ENCODE data around the gene TGFB2.

The TGFB2 gene

GRCh38 chr1:218383681-218384080 lies 38.5 kb downstream of the TGFB2 start:
- no peak overlapping the region for H3K27ac Mint-ChIP-seq
- H3K4me1 Mint-ChIP-seq, result no peaks in the 10 kb centered on the region
- no peaks in the 10 kb centered on the region for H3K9me3 Mint-ChIP-seq
- ATAC-seq (no peak), DNase-seq (ENCODE audit: low spot score in 2 of 2) (no peak)
- H3K36me3 Mint-ChIP-seq, result no peaks in the 10 kb centered on the region
- H3K4me3 Mint-ChIP-seq, result no peak overlapping the region

DNA sequence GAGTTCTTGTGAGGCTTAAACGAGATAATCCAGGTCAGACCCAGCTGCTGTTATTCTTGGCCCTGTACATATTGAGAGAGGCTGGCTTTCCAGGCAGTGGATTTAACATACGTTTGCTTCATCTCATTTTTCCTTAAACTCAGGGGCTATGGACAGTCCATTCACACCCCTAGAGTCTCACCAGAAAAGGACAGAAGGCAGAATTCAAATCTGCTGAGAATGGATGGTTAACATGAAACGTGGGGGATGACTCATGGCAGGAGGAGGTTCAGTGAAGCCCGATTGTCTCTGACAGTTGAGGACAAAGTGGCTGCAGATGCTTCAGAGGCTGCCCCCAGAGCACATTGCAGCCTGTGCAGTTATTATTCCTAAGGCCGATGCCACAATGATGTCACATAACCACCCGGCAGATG lies 39.5 kb downstream of the TGFB2 start:
- no peak overlapping the region for H3K27ac Mint-ChIP-seq
- no peaks in the 10 kb centered on the region for H3K9me3 Mint-ChIP-seq
- H3K4me1 Mint-ChIP-seq, result no peaks in the 10 kb centered on the region
- H3K36me3 Mint-ChIP-seq, result no peaks in the 10 kb centered on the region
- H3K4me3 Mint-ChIP-seq, result no peak overlapping the region
- peak; percentile 43 for ATAC-seq
- DNase-seq (ENCODE audit: low spot score in 2 of 2), result no peak

DNA sequence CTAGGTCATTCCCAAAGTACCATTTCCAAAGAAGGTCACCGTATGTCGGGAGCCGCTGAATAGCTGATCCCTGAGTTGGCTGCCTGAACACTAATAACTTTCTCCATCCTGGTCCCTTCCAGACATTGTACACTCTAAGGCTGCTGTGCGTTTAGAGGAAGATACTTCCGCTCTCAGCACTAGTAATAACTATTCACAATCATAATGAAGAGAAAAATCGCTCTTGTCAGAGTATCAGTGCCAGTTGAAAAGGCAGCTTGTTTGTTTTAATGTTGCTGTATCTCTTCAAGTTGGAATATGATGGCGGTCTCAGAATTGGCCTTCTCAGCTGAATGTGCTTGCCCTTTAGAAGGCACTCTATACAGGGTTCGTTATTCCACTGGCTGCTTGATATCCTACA lies 43.5 kb downstream of the TGFB2 start:
- Mint-ChIP-seq H3K9me3 (no peaks in the 10 kb centered on the region), H3K4me3 (no peak overlapping the region), H3K36me3 (no peaks in the 10 kb centered on the region), H3K4me1 (no peaks in the 10 kb centered on the region), H3K27ac (no peak overlapping the region)
- DNase-seq (ENCODE audit: low spot score in 2 of 2), result no peak
- ATAC-seq, result no peak

- H3K27ac Mint-ChIP-seq, result no peak overlapping the region
- H3K4me1 Mint-ChIP-seq, result no peaks in the 10 kb centered on the region
- H3K4me3 Mint-ChIP-seq, result no peak overlapping the region
- no peak for DNase-seq (ENCODE audit: low spot score in 2 of 2)
- H3K9me3 Mint-ChIP-seq, result no peaks in the 10 kb centered on the region
- ATAC-seq, result no peak
- no peaks in the 10 kb centered on the region for H3K36me3 Mint-ChIP-seq
Observed at GRCh38 chr1:218390618-218391017, 45.5 kb downstream of the TGFB2 start.

GRCh38 chr1:218392780-218393179 lies 47.6 kb downstream of the TGFB2 start:
- Mint-ChIP-seq H3K27ac (no peak overlapping the region), H3K9me3 (no peaks in the 10 kb centered on the region), H3K4me3 (no peak overlapping the region), H3K36me3 (no peaks in the 10 kb centered on the region), H3K4me1 (no peaks in the 10 kb centered on the region)
- ATAC-seq, result no peak
- DNase-seq (ENCODE audit: low spot score in 2 of 2), result no peak

DNA sequence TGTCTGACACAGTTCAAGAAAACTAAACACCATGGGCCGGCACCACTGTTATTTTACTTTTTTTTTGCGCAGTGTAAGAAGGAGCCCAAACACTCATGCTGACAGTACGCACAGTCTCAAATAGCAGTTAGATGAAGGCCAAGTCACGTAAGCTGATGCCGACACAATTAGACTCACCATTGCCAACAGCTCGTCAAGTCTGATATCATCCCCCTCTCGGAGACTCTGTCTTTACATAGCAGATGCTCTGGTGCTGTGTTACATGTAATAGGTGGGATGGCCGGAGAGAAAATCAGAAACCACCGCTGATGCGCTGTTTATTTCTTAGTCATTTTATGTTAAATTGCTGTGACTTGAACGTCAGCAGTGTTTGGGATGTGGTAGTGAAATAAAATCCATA lies 49.3 kb downstream of the TGFB2 start:
- no peak for DNase-seq (ENCODE audit: low spot score in 2 of 2)
- ATAC-seq, result no peak
- Mint-ChIP-seq H3K9me3 (no peaks in the 10 kb centered on the region), H3K36me3 (no peaks in the 10 kb centered on the region), H3K4me1 (no peaks in the 10 kb centered on the region), H3K27ac (no peak overlapping the region), H3K4me3 (no peak overlapping the region)

DNA sequence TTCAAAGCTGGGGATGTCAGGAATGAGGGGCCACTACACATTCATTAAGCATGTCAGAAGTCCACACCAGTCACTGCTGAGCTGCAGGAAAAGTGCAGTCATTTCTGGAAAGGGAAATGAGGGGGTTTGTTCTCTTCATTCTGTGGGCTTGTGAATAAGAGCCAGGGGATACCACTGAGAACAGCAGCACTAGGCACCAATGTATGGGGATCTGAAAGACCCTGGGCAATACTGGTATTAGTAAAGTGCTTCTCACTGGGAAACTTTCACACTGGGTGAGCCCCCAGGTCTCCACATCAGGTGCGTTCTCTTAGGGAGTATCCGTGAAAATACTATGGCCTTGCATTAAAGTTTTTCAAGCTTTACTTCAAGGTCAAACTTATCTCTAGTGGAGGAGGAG lies 49.9 kb downstream of the TGFB2 start:
- Mint-ChIP-seq H3K9me3 (no peaks in the 10 kb centered on the region), H3K4me1 (no peaks in the 10 kb centered on the region), H3K4me3 (no peak overlapping the region), H3K36me3 (no peaks in the 10 kb centered on the region), H3K27ac (no peak overlapping the region)
- DNase-seq (ENCODE audit: low spot score in 2 of 2), result no peak
- ATAC-seq, result no peak

DNA sequence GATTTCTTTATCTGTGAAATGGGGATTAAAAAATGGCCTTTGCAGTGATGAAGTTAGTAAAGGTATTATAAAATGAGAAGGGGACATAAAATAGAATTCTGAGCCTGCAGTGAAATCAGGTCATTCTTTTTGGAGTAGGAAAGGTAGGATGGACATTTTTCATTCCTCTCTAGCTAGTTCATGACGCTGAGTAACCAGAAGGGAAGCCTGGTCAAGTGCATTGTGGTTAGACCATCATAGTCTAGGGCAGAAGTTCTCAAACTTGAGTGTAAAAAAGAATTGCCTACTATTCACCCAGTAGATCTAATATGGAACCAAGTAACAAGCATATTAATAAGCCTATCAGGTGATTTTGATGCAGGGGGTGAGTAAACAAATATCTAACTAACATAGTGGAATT lies 50.8 kb downstream of the TGFB2 start:
- ATAC-seq, result no peak
- Mint-ChIP-seq H3K27ac (no peak overlapping the region), H3K4me3 (no peak overlapping the region)

DNA sequence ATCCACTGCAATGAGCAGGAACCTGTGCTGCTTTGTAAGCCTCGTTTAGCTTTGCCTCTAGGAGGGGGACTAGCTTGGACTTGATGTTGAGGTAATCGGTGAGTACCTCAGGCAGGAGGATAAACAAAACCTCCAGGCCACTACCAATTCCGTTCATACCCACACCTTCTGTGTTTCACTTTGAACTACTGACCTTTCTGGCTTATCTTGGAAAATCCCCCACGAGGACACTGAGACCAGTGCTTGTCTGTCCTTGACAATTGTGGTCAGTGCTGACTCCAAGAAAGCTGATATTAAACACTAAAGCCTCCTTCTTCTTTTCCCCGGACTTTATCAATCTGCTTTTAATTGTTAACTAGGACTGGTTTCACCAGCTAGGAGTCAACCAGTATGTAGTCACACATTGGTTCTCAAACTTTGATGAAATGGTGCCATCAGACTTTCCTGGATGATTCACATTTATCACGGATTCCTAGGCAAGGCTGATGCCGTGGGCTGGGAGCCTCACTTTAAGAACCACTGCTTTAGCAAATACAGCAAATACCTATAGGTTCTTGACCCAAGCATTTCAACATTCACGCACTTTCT lies 52.7 kb downstream of the TGFB2 start:
- ATAC-seq (no peak), DNase-seq (ENCODE audit: low spot score in 2 of 2) (no peak)
- no peaks in the 10 kb centered on the region for H3K9me3 Mint-ChIP-seq

More for the DNA sequence above, 50.8 kb downstream of the TGFB2 start:
- no peak for DNase-seq (ENCODE audit: low spot score in 2 of 2)
- Mint-ChIP-seq H3K4me1 (no peaks in the 10 kb centered on the region), H3K36me3 (no peaks in the 10 kb centered on the region), H3K9me3 (no peaks in the 10 kb centered on the region)

DNA sequence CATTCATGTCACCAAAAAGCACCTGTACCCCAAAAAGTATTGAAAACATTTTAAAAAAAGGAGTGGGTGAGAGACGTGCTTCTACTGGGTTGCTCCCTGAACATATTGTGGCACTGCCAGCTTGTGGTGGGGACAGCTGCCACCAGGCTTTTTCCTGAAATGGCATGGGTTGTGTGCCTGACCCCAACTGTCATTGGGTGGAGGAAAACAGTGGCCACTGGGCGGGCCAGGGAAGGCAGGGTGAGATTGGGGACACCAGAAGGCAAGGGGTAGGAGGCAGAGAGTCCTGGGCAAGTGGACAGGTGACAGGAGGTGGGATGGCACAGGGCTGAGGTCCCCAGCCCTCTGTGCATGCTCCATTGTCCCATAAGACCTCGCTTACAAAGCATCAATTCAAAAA lies 55.5 kb downstream of the TGFB2 start:
- ATAC-seq (no peak), DNase-seq (ENCODE audit: low spot score in 2 of 2) (no peak)
- H3K4me3 Mint-ChIP-seq, result no peak overlapping the region
- H3K9me3 Mint-ChIP-seq, result no peaks in the 10 kb centered on the region
- H3K4me1 Mint-ChIP-seq, result no peaks in the 10 kb centered on the region
- H3K27ac Mint-ChIP-seq, result no peak overlapping the region
- H3K36me3 Mint-ChIP-seq, result no peaks in the 10 kb centered on the region

More for the DNA sequence above, 52.7 kb downstream of the TGFB2 start:
- H3K27ac Mint-ChIP-seq, result no peak overlapping the region
- no peaks in the 10 kb centered on the region for H3K4me1 Mint-ChIP-seq
- H3K36me3 Mint-ChIP-seq, result no peaks in the 10 kb centered on the region
- no peak overlapping the region for H3K4me3 Mint-ChIP-seq

GRCh38 chr1:218401441-218401997 lies 56.4 kb downstream of the TGFB2 start:
- H3K36me3 Mint-ChIP-seq, result no peaks in the 10 kb centered on the region
- H3K27ac Mint-ChIP-seq, result no peak overlapping the region
- ATAC-seq (no peak), DNase-seq (ENCODE audit: low spot score in 2 of 2) (no peak)
- no peaks in the 10 kb centered on the region for H3K4me1 Mint-ChIP-seq
- no peak overlapping the region for H3K4me3 Mint-ChIP-seq
- no peaks in the 10 kb centered on the region for H3K9me3 Mint-ChIP-seq

GRCh38 chr1:218401998-218402785 lies 57.1 kb downstream of the TGFB2 start:
- ATAC-seq (no peak), DNase-seq (ENCODE audit: low spot score in 2 of 2) (no peak)
- no peaks in the 10 kb centered on the region for H3K4me1 Mint-ChIP-seq
- no peak overlapping the region for H3K4me3 Mint-ChIP-seq
- no peaks in the 10 kb centered on the region for H3K36me3 Mint-ChIP-seq
- H3K27ac Mint-ChIP-seq, result no peak overlapping the region
- H3K9me3 Mint-ChIP-seq, result no peaks in the 10 kb centered on the region

- no peak overlapping the region for H3K27ac Mint-ChIP-seq
- ATAC-seq, result no peak
- DNase-seq (ENCODE audit: low spot score in 2 of 2), result no peak
Observed at GRCh38 chr1:218402786-218403120, 57.6 kb downstream of the TGFB2 start.

DNA sequence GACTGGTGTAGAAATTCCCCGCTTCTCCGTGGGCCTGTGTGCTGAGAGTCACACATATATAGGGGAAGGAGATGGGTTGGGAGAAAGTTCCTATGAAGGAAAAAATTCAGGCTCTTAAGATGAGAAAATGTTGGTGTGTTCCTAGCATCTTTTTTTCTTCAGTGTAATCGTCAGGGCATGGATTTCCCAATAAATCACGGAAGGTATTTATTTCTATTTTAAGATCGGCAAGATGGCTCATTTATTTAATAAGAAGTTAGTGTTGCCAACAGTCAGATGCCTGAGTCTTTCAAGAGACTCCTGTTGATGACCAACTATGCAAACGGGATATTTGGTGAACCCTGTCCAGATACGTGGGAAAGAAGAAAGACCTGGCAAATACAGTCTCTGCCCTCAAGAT lies 58.2 kb downstream of the TGFB2 start:
- no peak overlapping the region for H3K4me3 Mint-ChIP-seq
- H3K36me3 Mint-ChIP-seq, result no peaks in the 10 kb centered on the region
- H3K27ac Mint-ChIP-seq, result no peak overlapping the region

More at GRCh38 chr1:218402786-218403120, 57.6 kb downstream of the TGFB2 start:
- H3K4me3 Mint-ChIP-seq, result no peak overlapping the region
- H3K9me3 Mint-ChIP-seq, result no peaks in the 10 kb centered on the region
- H3K4me1 Mint-ChIP-seq, result no peaks in the 10 kb centered on the region
- no peaks in the 10 kb centered on the region for H3K36me3 Mint-ChIP-seq

DNA sequence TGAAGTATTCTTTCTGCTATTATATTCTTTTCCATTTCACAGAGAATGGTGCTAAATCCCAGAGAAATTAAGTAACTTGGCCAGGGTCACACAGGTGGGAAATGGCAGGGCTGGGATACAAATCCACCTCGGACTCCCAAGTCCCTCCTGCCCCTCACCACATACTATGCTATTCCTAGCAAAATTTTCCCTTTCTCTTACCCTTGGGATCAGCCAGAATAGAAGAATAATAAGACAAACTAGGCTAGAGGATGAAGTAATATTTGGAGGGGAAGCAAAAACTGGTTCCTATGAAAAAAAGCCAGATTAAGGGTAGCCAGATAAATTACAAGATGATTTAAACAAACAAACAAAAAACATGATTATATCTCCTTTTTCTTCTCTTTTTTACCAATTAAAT lies 62.5 kb downstream of the TGFB2 start:
- no peaks in the 10 kb centered on the region for H3K9me3 Mint-ChIP-seq
- H3K4me1 Mint-ChIP-seq, result no peaks in the 10 kb centered on the region
- no peak for ATAC-seq
- no peak overlapping the region for H3K4me3 Mint-ChIP-seq
- no peak overlapping the region for H3K27ac Mint-ChIP-seq
- H3K36me3 Mint-ChIP-seq, result no peaks in the 10 kb centered on the region
- no peak for DNase-seq (ENCODE audit: low spot score in 2 of 2)

More for the DNA sequence above, 58.2 kb downstream of the TGFB2 start:
- no peak for ATAC-seq
- Mint-ChIP-seq H3K9me3 (no peaks in the 10 kb centered on the region), H3K4me1 (no peaks in the 10 kb centered on the region)
- DNase-seq (ENCODE audit: low spot score in 2 of 2), result no peak

GRCh38 chr1:218408135-218408534 lies 63.0 kb downstream of the TGFB2 start:
- Mint-ChIP-seq H3K4me1 (no peaks in the 10 kb centered on the region), H3K36me3 (no peaks in the 10 kb centered on the region), H3K27ac (no peak overlapping the region), H3K9me3 (no peaks in the 10 kb centered on the region), H3K4me3 (no peak overlapping the region)
- DNase-seq (ENCODE audit: low spot score in 2 of 2), result no peak
- ATAC-seq, result no peak

All from stimulated activated effector memory CD8-positive, alpha-beta T cell treated with anti-CD3 and anti-CD28 coated beads, Interleukin-12 subunit alpha, Interleukin-12 subunit beta, amount 100 ng/mL, for 72 hours (primary cell).